Keratinocyte (primary cell): ENCODE measurements around the gene KMT2B. TPM values are rescaled to one million over a fixed set of nuclear protein-coding genes. Genes with fewer than 3 reads are reported as not detected.

Experiments
- DNase-seq: peaks from one replicate; pipeline ENCODE4 v3.0.0-alpha.2; 2011; ENCODE audit warnings: low read depth, missing footprints, low spot score
- FAIRE-seq: peaks from 2 replicates; lab custom pipeline; 2011; peaks lifted over from hg19 to GRCh38; lab: Jason Lieb, UNC
- H2AFZ ChIP-seq: 2 replicates; pipeline ENCODE4 v1.6.0; 2012; ENCODE audit warnings: low read length, control low read depth, inconsistent platforms; ENCODE audit not compliant: control insufficient read depth
- H3K27ac ChIP-seq: 2 replicates; pipeline ENCODE4 v1.5.1; 2011; ENCODE audit warnings: low read length; ENCODE audit not compliant: control insufficient read depth, insufficient read depth
- H3K27me3 ChIP-seq: 3 replicates; pipeline ENCODE4 v1.6.0; 2011; ENCODE audit warnings: low read length; ENCODE audit not compliant: control insufficient read depth, insufficient read depth; ENCODE audit errors: extremely low read depth
- H3K36me3 ChIP-seq, 2 experiments: 2 replicates in 1 of 2; 3 replicates in 1 of 2; pipeline ENCODE4 v1.5.1; 2011; ENCODE audit warnings: low read length in 2 of 2, mild to moderate bottlenecking in 1 of 2; ENCODE audit not compliant: control insufficient read depth in 2 of 2, insufficient read depth in 2 of 2; ENCODE audit errors: extremely low read depth in 1 of 2
- H3K4me1 ChIP-seq: 3 replicates; pipeline ENCODE4 v1.5.1; 2011; ENCODE audit warnings: low read length; ENCODE audit not compliant: control insufficient read depth, insufficient read depth; ENCODE audit errors: extremely low read depth
- H3K4me2 ChIP-seq: 3 replicates; pipeline ENCODE4 v1.6.0; 2011; ENCODE audit warnings: low read depth, low read length; ENCODE audit not compliant: control insufficient read depth, insufficient read depth; ENCODE audit errors: extremely low read depth
- H3K4me3 ChIP-seq, 3 experiments: fragments of 200-600 bp in 1 of 3; sonication (generic) in 1 of 3; 2 replicates in 2 of 3; 3 replicates in 1 of 3; pipeline ENCODE4 v1.5.1; 2011 to 2016; ENCODE audit warnings: low read length in 3 of 3, mild to moderate bottlenecking in 3 of 3, control low read depth in 2 of 3, inconsistent platforms in 1 of 3, low read depth in 1 of 3, mixed read lengths in 1 of 3, mixed run types in 1 of 3, moderate library complexity in 1 of 3; ENCODE audit not compliant: control insufficient read depth in 2 of 3, insufficient read depth in 2 of 3; ENCODE audit errors: extremely low read depth in 1 of 3
- H3K79me2 ChIP-seq: 2 replicates; pipeline ENCODE4 v1.6.0; 2012; ENCODE audit warnings: low read length; ENCODE audit not compliant: control insufficient read depth, insufficient read depth
- H3K9ac ChIP-seq: 3 replicates; pipeline ENCODE4 v1.6.0; 2011; ENCODE audit warnings: low read length; ENCODE audit not compliant: control insufficient read depth, insufficient read depth; ENCODE audit errors: extremely low read depth
- H3K9me1 ChIP-seq: 3 replicates; pipeline ENCODE4 v1.6.0; 2011; ENCODE audit warnings: low read length; ENCODE audit not compliant: control insufficient read depth, insufficient read depth; ENCODE audit errors: extremely low read depth
- H3K9me3 ChIP-seq: 2 replicates; pipeline ENCODE4 v1.5.1; 2012; ENCODE audit warnings: low read depth, low read length; ENCODE audit not compliant: control insufficient read depth
- H4K20me1 ChIP-seq: 3 replicates; pipeline ENCODE4 v1.6.0; 2011; ENCODE audit warnings: low read length; ENCODE audit not compliant: control insufficient read depth, insufficient read depth; ENCODE audit errors: extremely low read depth
- CTCF ChIP-seq, 3 experiments: IDR thresholded peaks in 1 of 3; conservative IDR thresholded peaks in 1 of 3; optimal IDR thresholded peaks in 1 of 3; 2 replicates in 2 of 3; 3 replicates in 1 of 3; pipeline versions ENCODE3 to v1.5.1; 2011; ENCODE audit warnings: low read length in 3 of 3, mild to moderate bottlenecking in 3 of 3, moderate library complexity in 2 of 3, control low read depth in 1 of 3, inconsistent platforms in 1 of 3; ENCODE audit not compliant: insufficient read depth in 2 of 3; ENCODE audit errors: extremely low read depth in 1 of 3
- EZH2 ChIP-seq: IDR thresholded peaks from one replicate; pipeline ENCODE4 v1.6.1; 2012; ENCODE audit warnings: inconsistent platforms, mild to moderate bottlenecking, low read length, moderate library complexity
- dilution Hi-C: fragments of 300-500 bp; cut with MboI; formaldehyde crosslinking; loops from one replicate; pipeline ENCODE4 v1.7.0; 2020; ENCODE audit warnings: low sequenced_read_pairs; ENCODE audit not compliant: extremely low pct_ligation_motif_present
- polyA plus RNA-seq, 5 experiments: library from polyadenylated mRNA; depleted of rRNA in 3 of 5; stranded (reverse) in 3 of 5; stranded (forward) in 1 of 5; unstranded in 1 of 5; fragments of >200 nt; gene quantifications; 1 replicate in 1 of 5; 2 replicates in 3 of 5; 3 replicates in 1 of 5; pipeline versions ENCODE4 v1.2.1 to v1.2.3, GENCODE V29; 2011 to 2012; ENCODE audit warnings: missing spikeins in 2 of 5, low read depth in 1 of 5, low replicate concordance in 1 of 5

KMT2B gene
- polyA plus RNA-seq, 1 donor (not counting 4 experiments of a cell fraction or from before 2014, with no cell fraction given) = 7.7 TPM

- Histone ChIP-seq H3K27me3 (no peaks in the 10 kb centered on the region), H3K27ac (no peak overlapping the region), H3K79me2 (peaks cover 2% of the 10 kb centered on the region), H3K4me2 (no peak overlapping the region), H3K9ac (no peak overlapping the region), H3K4me1 (no peaks in the 10 kb centered on the region), H4K20me1 (peaks cover 6% of the 10 kb centered on the region), H3K9me1 (no peaks in the 10 kb centered on the region), H3K36me3 (peaks cover 64 to 74% of the 10 kb centered on the region in 2 experiments), H3K4me3 (no peak overlapping the region), H3K9me3 (no peaks in the 10 kb centered on the region), H2AFZ (no peak overlapping the region)
- FAIRE-seq (no peak), DNase-seq (no peak)
- TF ChIP-seq CTCF (optimal IDR thresholded peaks at IDR 0.05 in 1 of 3, IDR thresholded peaks at IDR 0.05 in 1 of 3, conservative IDR thresholded peaks at IDR 0.05 in 1 of 3; ENCODE audit: extremely low read depth in 1 of 3, insufficient read depth in 2 of 3, low read length in 3 of 3) (no peak), EZH2 (no peak)
- dilution Hi-C loops = no loop called here
Observed at GRCh38 chr19:35731779-35732405, 14.1 kb downstream of the KMT2B start.

GRCh38 chr19:35732540-35733179 is 14.9 kb downstream of the KMT2B start:
- TF ChIP-seq EZH2 = no peak
- TF ChIP-seq CTCF (optimal IDR thresholded peaks at IDR 0.05 in 1 of 3, IDR thresholded peaks at IDR 0.05 in 1 of 3, conservative IDR thresholded peaks at IDR 0.05 in 1 of 3; ENCODE audit: extremely low read depth in 1 of 3, insufficient read depth in 2 of 3, low read length in 3 of 3) = no peak
- no peaks in the 10 kb centered on the region for H3K9me1 ChIP-seq
- dilution Hi-C loops = no loop called here

More at GRCh38 chr19:35732540-35733179, 14.9 kb downstream of the KMT2B start:
- Histone ChIP-seq H3K4me1 (no peaks in the 10 kb centered on the region), H3K79me2 (peaks cover 2% of the 10 kb centered on the region), H3K36me3 (peaks cover 67 to 73% of the 10 kb centered on the region in 2 experiments), H3K27ac (no peak overlapping the region), H3K4me3 (no peak overlapping the region), H3K27me3 (no peaks in the 10 kb centered on the region), H3K9ac (no peak overlapping the region), H3K9me3 (no peaks in the 10 kb centered on the region), H2AFZ (no peak overlapping the region), H3K4me2 (no peak overlapping the region), H4K20me1 (peaks cover 6% of the 10 kb centered on the region)
- DNase-seq (no peak), FAIRE-seq (no peak)
